RCC 7860 (cell line): ENCODE measurements around the gene POU3F1.

Source experiments
- DNase-seq: peaks from one replicate; pipeline ENCODE4 v3.0.0-alpha.2; 2015; ENCODE audit warnings: low spot score
- FAIRE-seq: peaks from 2 replicates; lab custom pipeline; 2012; peaks lifted over from hg19 to GRCh38; lab: Jason Lieb, UNC

POU3F1 gene

DNA sequence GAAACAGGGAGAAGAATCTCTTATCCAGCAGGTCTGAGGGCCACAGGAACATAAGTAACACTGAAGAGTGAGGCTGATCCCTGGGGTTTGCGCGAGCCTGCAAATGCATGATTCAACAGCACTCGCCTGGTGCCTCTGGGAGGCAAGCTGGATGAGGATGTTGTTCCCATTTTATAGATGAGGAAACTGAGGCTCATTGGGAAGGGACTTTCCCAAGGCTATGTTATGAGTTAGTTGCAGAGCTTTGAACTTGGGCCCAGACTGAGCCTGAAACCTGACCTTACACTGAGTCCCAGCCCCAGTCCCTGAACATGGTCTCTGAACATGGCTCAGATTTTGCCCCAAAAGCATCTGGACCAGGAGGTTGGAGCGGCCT is 27.7 kb upstream of the POU3F1 start:
- no peak for DNase-seq
- FAIRE-seq: no peak

GRCh38 chr1:38073534-38074301 is 27.1 kb upstream of the POU3F1 start:
- DNase-seq (no peak), FAIRE-seq (no peak)

GRCh38 chr1:38072858-38073257 is 26.3 kb upstream of the POU3F1 start:
- DNase-seq: no peak

DNA sequence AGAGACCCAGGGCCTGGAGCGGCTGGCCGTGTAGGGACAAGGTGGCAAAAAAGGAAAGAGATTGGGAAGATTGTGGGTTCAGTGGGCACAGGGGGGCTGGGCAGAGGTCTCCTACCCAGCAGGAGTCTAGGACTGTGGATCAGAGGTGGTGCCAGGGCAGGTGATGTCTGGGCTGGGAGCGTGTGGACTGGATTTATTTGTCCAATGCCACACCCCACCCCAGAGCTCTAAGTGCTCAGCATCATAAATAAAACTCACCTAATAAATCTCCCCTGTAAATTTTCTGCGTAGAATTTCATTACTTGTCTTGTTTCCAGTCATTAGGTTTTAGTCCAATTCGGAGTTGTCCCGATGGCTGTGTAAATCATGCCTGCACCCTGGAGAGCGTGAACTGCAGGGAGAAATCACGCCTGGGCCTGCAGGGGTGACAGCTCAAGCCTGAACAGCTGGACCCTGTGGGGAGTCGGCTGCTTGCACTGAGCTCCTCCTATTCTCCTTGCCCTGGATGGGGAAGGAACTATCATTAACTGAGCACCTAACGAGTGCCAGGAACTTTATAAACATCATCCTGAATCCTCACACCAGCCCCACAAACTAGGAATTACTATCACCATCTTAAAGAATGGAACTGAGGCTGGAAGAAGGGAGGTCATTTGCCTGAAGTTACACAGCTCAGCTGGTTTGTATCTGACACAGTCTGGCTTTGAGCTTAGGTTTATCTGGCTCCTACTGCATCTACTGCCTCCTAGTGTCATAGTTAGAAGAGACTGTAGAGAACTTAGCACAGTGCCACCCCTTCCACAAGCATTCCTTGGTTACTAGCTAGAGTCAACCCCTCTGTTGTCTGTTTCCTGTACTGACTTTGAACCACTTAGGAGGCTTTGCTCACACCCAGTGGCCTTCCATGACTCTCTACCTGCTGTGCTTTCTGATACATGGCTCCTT is 25.0 kb upstream of the POU3F1 start:
- DNase-seq: peak; percentile 47
- FAIRE-seq: no peak

More at GRCh38 chr1:38072858-38073257, 26.3 kb upstream of the POU3F1 start:
- FAIRE-seq: no peak

- FAIRE-seq (no peak), DNase-seq (no peak)
Measured at GRCh38 chr1:38068980-38069340, 22.4 kb upstream of the POU3F1 start.

- FAIRE-seq (no peak), DNase-seq (no peak)
Measured at GRCh38 chr1:38068220-38068979, 21.8 kb upstream of the POU3F1 start.

DNA sequence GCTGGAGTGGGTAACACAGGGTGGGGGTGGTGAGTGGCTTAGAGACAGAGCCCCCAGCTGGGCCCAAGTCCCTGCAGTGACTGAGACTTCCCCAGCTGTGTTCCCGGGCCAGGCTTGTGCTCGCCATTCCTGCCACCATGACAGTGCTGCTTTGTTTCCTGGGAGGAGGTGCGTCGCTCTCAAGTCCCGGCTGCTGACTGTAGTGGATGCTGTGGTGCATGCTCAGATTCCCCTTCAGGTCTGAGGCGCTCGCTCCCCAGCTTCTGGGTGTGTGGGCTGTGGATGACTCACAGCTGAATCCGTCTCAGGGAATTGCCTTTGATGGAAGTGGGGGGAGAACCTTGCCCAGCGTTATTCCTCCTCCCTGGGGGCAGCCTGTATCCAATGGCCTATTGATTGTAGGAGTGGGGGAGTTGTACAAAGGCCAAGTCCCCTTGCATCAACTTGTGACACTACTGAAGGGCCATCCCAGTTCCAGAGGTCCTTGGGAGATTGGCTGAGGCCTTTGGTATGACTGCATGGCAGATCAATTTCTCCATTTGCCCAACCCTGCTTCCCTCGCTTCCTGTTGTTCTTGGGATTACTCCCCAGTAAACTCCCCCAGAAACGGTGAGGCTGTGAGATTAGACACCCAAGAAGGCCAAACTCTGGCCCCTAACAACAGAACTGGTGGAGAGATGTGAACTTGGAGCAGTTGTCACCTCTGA is 17.8 kb upstream of the POU3F1 start:
- peak; percentile 49 for FAIRE-seq
- DNase-seq: peak; percentile 77

- FAIRE-seq (no peak), DNase-seq (no peak)
Measured at GRCh38 chr1:38063616-38064015, 17.0 kb upstream of the POU3F1 start.

- DNase-seq: no peak
- FAIRE-seq: no peak
Measured at GRCh38 chr1:38062361-38063288, 16.0 kb upstream of the POU3F1 start.

GRCh38 chr1:38061883-38062328 is 15.3 kb upstream of the POU3F1 start:
- FAIRE-seq (no peak), DNase-seq (no peak)

DNA sequence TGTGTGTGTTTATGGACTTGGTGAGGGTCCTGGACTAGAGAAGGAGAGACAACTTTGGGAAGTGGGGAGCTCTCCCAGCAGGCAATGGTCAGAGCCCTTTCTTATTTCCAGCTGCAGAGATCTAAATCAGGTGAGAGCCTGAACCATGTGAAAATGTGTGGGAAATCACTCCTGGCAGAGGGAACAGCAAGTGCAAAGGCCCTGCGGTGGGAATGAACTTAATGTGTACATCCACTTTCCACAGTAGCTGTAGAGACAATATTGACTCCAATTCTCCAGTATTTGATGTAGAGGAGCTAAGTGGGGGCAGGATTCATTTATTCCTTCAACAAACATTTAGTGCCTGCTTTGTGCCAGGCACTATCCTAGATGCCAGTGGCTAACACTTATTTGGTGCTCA is 14.7 kb upstream of the POU3F1 start:
- no peak for FAIRE-seq
- DNase-seq: no peak

- FAIRE-seq: no peak
- DNase-seq: no peak
Measured at GRCh38 chr1:38060498-38060897, 13.9 kb upstream of the POU3F1 start.

DNA sequence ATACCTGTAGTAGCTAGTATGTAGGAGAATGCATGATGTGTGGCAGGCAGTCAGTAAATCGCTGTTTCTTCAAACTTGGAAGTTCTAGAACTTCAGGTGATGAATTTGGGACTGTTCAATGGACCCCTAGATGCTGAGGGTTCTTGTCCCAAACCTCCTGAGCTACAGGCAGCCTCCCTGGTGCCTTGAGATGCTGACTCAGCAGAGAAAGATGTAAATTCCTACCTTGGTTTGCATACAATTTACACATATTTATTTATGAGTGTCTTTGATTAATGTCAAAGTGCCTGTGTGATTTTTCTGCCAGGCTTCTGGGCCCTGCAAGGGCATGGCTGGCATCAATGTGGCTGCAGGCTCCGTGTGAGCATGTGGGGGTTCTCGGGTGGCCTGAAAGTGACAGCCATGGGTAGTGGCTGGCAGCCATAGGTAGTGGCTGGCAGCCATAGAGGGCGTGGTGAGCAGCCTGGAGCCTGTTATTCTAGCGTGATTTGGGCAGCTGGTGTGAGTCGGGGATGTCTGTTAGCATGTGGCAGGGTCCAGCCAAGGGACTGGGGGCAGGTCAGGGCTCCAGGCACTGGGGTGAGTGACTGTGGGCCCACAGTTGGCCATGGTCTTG is 13.2 kb upstream of the POU3F1 start:
- DNase-seq: no peak
- FAIRE-seq: no peak

DNA sequence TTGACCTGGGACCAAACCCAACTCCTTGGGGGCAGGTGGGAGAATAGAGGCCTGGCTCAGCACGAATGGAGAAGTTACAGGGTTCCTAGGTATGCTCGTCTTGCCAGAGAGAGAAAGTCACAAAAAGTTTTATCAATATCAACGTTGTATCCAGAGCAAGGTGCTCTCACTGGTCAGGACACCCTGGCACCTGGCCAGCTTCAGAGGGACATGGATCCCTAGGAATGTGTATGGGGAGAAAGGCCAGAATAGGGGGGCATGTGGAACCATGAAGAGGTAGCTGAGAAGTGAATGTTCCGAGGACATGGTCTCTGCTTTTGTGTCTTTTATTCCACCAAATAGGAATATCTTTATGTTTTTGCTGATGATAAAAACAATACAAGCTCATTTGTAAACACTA is 9.4 kb upstream of the POU3F1 start:
- FAIRE-seq (no peak), DNase-seq (no peak)

- no peak for FAIRE-seq
- DNase-seq: no peak
Measured at GRCh38 chr1:38055398-38055797, 8.8 kb upstream of the POU3F1 start.

DNA sequence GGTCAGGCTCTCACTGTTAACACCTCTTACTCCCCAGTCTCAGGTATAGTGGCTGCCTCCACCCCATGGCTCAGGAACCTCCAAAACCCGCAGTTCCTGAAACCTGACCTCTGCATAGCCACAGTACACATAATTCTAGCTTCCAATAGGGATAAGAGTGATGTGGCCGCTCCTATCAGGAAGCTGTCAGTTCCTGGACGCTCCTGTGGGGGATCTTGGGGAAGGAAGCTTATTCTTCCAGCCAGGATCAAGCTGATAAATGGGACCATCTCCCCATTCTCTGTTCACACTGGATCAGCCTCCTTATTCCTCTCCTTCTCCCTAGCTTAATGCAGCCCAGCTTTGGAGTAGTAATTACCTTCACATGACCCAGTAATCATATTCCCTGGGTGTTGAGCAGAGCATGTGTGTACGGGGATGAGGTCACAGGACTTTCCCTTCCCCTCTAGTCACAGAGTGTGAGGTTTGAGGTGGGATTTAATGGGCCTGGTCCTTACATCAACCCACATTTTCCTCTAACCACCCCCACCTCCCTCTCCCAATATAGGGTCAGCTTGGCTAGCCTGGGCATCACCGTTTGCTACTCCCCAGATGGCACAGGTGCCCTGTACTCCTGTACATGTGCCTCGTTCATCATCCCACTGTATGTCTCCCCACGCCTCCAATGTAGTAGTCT is 7.0 kb upstream of the POU3F1 start:
- no peak for FAIRE-seq
- no peak for DNase-seq

DNA sequence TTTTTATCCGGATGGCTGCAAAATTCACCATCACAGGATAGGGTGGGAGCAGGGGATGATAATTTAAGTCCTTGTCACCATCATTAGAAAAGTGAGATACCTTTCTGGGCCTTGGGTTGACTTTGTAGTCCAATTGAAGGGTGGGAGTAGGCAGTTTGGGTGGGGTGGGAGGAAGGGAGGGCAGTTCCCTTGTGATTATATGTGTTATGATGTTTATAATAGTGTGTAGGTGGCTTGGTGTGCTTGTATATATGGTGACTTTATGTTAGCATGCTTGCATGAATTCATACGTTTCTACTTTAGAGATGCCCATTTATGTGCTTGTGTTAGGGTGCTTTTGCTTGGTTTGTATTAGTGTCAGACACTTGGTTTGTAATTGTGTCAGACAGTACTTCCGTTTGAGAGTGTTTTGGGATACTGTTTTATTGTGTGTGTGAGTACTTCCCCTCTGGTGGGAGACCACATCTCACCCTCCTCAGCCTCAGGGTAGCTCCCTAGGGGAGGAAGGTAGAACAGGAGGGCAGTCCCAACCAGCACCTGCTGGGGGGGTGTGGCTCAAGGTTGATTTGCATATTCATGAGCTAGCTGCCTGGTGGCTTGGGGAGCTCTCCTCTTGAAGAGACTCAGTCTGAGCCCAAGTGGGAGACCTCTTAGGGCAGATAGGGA is 6.3 kb upstream of the POU3F1 start:
- no peak for FAIRE-seq
- no peak for DNase-seq

DNA sequence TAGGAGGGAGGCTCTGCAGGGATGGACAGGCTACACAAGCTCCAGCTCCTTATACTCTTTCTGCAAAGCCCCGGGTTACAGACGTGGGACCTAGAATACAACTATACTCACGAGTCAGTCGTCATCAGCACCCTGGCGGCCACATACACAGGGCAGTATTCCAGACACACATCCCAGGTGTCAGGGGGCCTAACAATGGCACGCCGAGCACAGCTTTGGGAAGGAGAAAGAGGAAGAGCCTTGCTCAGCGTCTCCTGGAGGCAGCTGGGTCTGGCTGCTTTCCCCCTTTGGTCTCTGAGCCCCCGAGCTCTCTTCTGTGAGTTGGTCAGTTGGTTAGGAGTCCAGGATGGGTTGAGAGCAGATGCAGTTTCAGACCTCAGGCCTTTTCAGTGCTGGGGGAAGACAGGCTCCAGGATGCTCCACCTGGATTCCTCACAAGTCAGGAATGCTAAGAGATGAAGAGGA is 4.5 kb upstream of the POU3F1 start:
- FAIRE-seq (no peak), DNase-seq (no peak)
